Measurements from ENCODE around the gene SREBF2.
"Not testable (repeated sequence)": the region's sequence is repeated elsewhere in the genome, so short reads cannot be mapped to it uniquely, and the experiment has no call there.

The SREBF2 gene

DNA sequence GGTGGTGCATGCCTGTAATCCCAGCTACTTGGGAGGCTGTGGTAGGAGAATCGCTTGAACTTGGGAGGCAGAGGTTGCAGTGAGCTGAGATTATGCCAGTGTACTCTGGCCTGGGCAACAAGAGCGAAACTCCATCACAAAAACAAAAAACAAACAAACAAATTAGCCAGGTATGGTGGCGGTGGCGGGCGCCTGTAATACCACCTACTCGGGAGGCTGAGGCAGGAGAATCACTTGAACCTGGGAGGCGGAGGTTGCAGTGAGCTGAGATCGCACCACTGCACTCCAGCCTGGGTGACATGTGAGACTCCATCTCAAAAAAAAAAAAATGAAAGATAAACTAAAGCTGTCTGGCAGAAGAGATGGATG lies 116.0 kb downstream of the SREBF2 start:
- not testable (repeated sequence) for DNase-seq

DNA sequence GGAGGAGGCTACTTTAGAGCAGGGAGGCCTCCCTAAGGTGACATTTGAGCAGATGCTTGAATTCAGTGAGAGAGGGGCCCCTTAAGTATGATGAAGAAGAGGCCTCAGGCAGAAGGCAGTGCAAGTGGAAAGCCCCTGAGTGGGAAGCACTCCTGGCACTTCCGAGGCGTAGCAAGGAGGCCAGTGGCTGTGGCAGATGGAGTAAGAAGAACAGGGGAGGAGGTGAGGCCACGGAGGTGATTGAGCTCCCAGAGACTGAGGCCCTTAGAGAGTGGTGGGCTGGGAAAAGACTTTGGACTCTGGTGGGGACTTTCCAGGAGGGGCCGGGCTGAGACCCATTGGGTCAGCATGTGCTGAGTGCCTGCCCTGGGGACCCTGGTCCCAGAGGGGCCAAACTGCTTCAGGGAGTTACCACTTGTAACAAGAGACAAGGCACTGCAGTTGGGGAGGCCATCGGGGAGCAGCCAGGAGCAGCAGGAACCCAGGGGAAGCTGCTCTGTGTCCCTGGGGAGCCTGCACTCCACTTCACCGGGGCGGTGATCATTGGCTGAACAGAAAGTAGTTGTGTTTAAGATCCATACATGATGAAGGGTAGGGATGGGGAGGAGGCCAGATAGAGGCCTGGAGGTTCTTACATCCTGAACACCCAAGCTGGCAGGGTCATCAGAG lies 116.5 kb downstream of the SREBF2 start:
- DNase-seq, result no peak

DNA sequence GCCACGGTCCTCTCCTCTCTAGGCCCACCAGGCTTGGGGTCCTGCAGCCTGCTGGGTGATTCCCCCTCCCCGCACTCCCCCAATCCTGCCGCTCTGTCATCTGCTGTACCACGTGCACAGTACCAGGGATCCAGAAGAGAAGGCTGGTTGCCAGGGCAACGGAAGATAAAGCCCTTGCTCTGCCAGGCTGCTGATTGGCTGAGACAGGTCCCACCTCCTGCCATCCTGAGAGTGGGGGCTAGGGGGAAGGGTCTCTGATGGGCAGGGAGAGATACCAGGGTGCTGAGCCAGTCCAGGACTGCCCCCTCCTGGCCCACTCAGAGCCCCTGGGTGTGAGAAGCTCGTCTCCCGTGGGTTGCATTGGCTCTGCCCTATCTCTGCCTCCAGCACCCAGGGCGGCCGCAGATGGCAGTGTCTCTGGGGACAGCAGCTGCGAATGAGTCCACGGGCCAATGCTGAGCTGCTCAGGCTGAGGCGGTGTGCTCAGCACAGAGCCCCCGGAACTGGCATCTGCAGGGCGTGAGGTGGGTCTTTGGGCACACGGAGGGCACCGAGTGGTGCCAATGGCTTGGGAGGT lies 119.1 kb downstream of the SREBF2 start, which contains the start of gene SMIM45:
Gene SMIM45, plus strand, starts transcription at position 253 of the 577 bp plus-strand sequence.
- DNase-seq, result no peak

DNA sequence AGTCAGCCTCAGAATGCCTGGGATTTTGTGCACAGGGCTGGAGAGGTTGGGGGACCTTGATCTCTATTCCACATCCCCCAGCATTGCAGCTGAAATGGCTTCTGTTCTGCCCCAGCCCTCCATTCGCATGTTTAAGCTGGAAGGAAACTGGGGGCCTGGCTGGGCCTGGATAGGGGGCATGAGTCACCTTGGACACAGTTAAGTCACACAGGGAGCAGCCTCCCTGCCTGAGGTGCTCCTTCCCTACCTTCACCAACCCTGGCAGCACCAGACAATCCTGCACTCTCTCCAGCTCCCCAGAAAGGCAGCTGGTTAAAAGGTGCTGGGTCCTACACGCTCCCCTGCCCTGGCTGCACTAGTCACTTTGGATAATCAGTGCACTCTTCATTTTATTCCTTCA lies 119.8 kb downstream of the SREBF2 start:
- no peak for DNase-seq

Data from fibroblast of skin of abdomen (primary cell).